Occipital lobe (tissue), 2 donors: Measurements from ENCODE around the gene VSTM2B. TPM values are rescaled to one million over a fixed set of nuclear protein-coding genes. Genes with fewer than 3 reads are reported as not detected.
"Not testable (repeated sequence)": the region's sequence is repeated elsewhere in the genome, so short reads cannot be mapped to it uniquely, and the experiment has no call there.

Experiments
- DNase-seq: peaks from one replicate; lab custom pipeline; 2025; lab: John Stamatoyannopoulos, UW
- total RNA-seq: library from RNA; depleted of rRNA; stranded (reverse); fragments of >200 nt; gene quantifications from one replicate; pipeline ENCODE4 v1.2.3, GENCODE V29; 2014

VSTM2B gene
- total RNA-seq: 12.3 TPM

DNA sequence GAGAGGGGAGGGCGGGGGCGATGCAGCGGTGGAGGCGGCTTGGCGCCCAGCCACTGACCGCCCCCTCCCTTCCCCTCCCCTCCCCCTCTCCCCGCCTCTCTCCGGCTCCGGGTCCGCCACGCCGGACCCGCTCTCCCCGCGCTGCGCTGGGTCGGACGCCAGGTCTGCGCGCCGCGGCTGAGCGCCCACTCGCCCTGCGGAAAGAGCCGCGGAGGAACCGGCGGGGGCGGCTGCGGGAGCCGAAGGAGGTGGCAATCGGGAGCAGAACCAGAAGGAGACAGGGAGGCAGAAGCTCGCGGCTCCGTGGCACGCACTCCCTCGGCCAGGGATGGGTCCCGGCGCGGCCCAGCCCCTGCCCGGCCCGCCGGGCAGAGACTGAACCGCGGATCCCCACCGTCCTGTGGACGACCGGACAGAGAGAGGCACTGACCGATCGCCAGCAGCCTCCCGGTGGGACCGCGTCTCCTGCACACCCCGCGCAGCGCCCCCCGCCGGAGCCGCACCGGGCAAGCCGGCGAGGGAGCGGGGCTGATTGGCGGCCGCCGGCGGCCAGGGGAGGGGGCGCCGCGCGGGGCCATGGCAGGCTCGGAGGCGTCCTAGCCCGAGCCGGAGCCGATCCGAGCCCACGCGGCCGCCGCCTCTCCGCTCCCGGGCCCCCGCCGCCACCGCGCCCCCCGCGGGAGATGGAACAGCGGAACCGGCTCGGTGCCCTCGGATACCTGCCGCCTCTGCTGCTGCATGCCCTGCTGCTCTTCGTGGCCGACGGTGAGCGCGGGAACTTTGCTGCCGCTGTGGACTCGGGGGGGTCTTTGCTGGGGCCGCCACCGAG lies at the start of gene VSTM2B:
TSS of gene VSTM2B (plus strand) at position 94 of the 829 bp plus-strand sequence. CDS start at position 684, 590 bp downstream.
- no peak for DNase-seq

DNA sequence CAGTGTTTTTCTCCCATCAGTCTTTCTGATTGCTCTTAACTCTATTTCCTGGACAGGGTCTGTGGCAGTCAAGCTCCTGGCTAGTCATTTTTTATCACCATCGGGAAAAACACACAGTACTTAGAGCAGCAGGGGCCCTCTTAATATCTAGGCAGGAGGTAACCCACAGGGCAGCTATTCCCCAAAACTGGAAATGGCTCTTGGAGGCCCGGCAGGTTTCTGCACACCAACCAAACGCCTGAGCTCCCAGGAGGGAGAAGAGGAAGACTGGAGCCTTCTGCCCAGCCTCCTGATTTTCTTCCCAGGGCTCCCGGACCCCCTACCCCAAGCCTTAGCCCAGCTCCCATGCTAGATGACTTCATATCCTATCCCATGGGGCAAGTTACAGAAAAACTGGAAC lies 49.3 kb upstream of the VSTM2B start:
- DNase-seq: no peak

DNA sequence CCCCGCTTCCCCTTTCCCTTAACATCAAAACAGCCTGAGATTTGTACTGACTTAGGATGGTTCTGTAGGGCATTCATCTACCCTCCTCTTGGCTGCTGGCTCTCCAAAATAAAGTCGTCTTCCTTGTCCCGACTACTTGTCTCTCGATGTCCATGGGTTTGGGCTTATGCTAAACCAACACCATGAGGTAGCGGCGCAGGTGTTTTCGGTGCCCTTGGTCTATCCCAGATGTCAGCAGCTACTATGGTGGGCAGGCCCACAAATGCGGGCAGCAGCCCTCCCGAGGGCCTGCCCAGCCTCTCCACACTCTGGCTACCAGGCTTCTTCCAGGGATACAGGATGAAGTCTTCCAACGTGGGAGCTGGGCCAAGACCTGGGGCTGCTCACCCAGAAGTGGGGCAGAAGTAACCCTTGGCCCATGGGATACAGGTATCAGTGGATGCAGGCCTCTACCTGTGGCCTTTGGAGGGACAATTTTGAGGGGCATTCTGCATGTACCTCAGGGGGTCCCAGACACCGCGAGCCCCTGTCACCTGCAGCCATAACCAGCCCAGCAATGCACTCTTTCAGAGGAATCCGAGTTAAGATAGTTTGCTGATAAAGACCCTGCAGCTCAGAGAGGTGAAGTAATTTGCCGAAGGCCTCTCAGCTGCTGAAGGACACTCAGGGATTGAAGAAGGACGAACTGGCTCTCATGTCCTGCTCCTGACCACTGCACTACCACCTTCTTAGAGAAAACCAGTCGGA lies 47.8 kb upstream of the VSTM2B start:
- DNase-seq: no peak

DNA sequence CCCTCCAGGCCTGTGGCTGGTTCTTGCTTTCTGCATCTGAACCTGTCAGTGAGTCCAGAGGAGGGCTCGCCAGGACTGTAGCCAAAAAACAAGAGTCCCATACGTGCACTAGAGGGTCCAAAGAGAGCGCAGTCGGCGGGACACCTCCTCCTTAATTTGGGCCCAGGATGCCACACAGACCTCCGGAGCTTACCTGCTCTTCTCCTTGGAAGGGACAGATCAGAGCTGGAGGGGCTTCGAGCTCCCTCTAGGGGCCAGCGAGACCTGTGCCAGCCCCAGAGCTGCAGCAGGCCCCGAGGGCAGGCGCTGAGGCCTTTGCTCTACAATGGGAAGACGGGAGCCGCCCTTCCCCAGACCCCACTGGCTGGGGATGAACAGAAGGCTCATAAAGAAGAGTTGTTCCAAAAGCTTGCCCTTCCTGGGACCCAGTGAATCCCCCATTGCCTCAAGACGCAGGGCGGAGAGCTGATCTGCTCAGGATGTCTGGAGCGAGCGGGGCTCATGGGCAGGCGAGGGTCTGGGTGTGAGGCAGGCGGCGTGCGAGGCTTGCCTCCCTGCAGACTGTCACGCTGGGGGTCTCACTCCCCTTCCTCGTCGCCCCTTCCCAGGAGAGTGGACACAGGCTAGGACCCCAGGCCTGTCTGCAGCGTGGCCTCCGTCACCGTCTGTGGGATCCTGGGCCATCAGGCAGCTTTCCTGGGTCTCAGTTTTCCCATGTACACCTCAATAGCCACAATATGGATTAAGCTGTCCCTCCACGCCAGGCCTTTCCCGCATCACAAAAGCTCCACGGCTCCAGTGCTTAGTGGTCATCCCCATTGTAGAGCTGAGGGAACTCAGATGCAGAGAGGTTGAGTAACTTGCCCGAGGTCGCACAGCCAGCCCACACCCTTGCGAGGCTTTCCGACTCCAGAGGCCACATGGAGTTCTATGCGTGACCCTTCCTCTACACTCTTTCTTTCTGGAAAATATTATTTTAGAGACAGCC lies 46.9 kb upstream of the VSTM2B start:
- DNase-seq: no peak

DNA sequence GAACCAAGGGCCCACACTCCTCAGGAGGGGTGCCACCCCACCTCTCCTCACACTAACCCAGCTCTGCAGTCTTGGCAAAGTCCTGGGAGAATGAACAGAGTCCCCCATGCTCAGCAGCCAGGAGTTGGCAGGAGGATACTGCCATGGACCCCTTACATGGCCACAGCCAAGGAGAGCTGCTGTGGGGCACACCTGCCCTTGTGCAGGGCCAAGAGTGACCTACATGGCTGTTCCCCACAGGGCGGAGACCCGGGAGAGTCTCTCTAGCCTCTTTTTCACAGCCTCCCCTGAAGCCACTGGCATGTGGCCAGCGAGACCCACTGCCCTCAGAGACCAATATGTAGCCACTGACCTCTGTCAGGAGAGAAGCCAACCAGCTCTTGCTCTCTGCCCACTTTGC lies 45.9 kb upstream of the VSTM2B start:
- no peak for DNase-seq

DNA sequence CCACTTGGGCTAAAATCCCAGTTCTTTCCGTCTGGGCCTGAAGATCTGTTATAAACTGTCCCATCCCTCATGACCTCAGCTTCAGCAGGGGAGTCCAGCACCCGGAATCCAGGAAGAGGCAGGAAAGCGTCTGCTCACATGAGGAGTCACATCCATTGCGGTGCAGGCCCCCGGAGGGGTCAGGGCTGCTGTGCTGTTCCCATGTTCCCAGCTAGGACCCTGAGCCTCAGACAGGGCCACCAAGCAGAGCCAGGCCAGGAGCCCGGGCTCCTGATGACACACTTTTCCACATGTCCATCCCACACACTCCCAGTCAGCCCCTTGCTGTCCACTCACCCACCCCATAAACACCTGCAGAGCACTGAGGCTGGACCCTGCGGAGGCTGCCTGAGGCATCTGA lies 45.3 kb upstream of the VSTM2B start:
- no peak for DNase-seq

DNA sequence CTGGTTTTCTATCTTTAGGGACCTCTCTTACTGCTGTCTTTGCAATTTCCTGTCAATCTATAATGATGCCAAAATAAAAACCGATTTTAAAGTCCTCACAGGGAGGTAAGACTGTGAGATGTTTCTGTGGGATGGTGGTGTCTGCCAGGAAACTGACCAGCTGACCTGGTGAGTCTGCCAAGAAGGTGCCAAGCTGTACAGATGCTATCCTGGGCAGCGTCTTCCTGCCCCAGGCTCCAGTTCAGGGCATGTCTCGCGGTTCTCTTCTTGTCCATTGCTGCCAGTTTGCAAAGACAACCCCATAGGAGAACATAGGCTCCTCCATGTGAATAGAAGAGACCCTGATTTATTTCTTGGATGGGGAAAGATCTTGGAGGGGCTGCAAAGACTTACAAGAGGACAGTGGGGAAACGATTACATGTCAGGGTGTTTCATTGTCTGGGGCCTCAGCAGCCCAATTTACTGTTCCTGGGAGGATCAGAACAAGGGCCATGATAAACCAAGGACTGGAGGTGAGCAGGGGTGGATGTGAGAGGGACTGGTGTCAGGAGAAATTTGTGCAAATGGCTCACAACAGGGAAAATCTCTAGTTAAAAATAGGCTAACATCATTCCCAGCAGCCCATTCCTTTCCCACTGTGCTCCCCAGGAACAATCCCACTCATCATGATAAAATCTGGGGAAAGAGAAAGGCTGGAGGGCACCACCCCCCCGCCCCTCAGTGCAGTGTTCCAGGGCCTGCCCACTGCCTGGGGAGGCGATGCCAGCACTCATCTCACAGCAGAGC lies 42.7 kb upstream of the VSTM2B start:
- DNase-seq: no peak

DNA sequence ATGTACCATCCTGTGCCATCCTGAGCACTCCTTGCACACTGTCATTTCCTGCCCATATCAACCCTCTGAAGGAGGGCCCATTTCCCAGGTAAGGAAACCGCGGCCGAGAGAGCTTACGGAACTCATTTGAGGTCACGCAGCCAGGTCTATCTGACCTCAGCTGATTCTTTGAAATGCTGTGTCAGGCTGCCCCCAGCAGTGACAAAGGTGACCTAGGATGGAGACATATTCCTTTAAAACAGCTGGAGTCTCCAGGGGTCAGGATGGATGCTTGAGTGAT lies 42.2 kb upstream of the VSTM2B start:
- DNase-seq: no peak

DNA sequence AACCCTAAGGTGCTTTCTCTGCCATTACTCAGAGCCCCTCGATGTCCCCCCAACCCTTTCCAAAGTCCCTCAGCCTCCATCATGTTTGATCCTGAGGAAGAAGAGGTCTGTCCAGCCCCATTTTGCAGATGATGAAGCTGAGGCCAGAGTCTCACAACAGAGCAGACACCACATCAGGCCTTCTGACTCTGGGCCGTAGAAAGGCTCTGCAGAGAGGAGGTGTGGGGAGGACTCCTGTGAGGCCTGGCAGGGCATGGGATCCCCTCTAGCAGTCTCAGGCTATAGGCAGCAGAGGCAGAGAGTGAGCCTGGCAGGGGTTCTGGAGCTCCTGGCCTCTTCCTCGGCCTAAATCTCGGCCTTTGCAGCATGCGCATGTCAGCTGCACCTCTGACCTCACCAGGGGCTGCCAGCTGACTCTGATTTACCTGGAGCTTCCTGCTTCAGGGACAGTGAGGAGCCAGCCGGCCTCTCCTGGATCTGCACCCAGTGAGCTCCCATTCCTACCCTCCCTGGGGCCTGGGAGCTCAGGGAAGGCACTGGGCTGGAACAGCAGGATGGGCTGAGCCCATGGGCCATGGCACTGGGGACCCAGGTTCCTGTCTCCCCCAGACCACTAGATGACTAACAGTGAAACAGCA lies 41.7 kb upstream of the VSTM2B start:
- no peak for DNase-seq

DNA sequence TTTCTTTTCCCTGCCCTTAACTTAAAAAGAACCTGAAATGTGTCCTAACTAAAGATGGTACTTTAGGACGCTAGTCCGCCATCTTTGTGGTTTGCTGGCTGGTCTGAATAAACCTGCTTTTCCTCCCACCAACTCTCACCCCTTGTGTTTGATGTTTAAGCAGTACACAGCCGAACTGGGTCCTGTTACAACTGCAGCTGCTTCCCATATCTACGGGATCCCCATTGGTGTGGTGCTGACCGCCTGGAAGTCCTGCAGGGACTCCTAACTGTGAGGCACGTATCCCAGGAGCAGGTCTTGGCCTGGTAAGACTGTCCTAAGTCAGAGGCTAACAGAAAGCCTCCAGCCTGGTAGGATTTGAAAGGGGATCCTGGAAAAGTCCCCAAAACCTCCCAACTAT lies 40.9 kb upstream of the VSTM2B start:
- no peak for DNase-seq

DNA sequence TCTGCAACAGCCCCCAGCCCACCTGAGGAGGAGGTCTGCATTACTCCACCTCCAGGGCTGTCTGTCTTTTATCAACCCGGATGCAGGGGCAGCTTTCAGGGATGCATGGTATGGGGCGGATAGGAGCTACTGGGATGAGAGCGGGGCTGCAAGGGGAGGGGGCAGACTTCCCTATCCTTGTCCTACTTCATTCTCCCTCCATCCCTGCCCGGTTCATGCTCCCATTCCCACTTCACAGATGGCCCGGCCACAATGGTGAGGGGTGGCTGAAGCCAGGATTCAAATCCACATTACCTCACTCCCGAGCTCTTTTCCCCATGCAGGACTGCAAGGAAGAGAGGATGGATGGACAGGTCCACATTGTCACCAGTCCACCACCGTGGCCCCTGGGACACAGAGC lies 40.5 kb upstream of the VSTM2B start:
- no peak for DNase-seq

DNA sequence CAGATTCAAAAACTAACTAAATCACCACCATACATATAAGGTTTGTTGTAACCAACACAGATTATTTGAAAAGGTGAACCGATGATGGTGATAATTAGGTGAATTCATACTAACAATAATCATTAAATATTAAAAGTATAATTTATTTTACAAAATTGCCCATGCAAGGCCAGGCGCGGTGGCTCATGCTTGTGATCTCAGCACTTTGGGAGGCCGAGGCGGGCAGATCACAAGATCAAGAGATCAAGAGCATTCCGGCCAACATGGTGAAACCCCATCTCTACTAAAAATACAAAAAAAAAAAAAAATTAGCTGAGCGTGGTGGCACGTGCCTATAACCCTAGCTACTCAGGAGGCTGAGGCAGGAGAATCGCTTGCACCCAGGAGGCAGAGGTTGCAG lies 38.8 kb upstream of the VSTM2B start:
- not testable (repeated sequence) for DNase-seq

DNA sequence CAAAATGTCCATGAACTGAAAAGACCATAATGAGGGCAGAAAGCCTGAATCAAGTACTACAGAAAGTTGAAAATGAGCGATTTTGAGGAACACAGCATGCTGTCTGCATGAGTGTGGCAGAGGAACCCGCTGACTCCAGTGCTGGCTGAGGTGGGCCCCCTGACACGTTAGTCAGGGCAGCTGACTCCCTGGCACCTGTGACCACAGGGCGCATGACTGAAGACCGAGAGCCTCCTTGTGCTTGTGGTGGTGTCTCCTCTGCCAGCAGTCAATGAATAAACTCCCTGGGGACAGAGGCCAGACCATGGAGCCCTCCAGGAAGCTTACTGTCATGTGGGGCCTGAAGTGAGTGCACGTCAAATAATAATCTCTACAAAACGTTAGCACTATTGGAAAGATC lies 38.4 kb upstream of the VSTM2B start:
- DNase-seq: no peak

DNA sequence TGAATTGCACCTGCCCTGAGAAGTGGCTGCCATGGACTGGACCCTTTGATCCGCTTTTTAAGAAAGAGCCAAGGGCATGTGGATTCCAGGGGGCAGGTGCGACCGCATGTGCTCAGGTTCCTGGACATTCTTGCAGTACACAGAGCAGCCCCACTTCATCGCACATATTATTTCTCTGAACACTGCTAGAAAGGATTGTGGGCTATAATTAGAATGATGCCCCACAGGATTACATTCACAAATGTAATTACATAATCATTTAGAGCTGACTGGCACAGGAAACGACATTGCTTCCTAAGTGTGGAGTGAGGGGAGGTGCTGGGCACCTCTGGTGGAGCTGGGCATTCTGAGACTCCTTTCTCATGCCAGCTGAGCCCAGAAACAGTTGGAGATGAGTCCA lies 37.5 kb upstream of the VSTM2B start:
- no peak for DNase-seq

DNA sequence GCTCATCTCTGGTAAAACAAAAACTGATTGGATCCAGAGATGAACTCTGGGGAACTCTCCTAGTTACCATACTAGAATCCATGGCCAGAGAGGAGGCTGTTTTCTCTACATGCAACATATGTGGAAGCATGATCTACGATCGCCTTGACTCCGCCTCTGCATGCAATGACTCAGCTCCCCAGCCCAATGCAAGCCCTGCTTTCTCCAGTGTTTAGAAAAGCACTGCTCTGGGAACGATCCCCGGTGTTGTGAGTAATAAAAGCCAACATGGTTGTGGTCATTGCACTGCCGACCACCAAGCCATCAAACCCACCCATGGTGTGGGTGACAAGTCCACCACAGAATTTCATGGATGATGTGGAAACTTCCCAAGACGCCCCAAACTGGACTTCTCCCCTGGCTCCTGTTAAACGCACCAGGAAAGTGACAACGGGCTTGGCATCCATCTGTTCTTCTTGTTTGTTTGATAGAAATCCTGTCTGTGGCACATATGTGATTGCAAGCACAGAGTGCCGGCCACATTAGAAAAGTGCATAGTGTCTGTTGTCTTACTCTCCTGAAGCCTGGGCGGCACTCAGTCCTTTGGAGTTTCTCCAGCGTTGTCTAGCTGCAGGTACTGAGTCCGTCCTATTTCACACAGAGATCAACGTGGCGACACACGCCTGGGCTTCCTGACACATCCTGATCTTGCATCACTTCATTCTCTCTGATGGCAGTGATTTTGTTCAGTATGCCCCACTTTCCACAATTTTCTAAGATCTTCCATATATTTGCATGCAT lies 36.4 kb upstream of the VSTM2B start:
- no peak for DNase-seq

DNA sequence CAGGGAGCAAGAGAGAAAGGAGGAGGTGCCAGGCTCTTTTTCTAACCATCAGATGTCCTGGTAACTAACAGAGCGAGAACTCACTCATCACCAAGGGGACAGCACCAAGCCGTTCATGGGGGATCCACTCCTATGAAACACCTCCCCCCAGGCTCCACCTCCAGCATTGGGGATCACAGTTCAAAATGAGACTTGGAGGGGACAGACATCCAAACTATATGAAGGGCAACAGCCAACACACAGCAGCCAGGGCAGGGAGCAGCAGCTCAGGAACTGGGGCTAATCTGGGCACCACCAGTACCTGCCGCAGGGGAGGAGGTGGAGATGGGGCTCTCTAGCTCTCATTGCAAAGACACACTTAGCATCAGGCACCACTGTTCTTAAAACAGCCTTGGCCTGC lies 34.3 kb upstream of the VSTM2B start:
- no peak for DNase-seq

DNA sequence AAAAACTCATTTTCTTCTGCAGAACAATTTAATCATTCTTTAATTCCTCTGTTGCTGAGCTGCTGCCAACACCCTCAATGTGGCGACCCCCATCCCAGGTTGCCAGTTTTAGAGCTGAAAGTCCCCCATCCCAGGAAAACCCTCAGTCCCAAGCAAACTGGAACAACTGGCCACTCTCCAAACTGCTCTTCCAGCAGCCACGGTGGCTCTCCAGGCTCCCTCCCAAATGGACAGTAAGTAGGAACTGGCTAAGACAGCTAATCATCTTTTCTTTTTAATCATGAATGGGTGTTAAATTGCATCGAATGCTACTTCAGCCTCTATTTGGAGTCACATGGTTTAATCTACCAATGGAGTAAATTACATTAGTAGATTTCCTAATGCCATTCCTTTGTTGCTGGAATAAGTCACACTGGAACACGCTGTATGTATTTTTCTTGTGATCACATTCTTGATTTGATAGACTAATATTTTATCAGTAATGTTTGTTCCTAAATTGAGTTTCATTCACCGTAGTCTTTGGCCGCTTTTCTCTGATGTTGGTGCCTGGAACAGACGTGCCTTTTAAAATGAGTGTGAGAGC lies 33.7 kb upstream of the VSTM2B start:
- no peak for DNase-seq

DNA sequence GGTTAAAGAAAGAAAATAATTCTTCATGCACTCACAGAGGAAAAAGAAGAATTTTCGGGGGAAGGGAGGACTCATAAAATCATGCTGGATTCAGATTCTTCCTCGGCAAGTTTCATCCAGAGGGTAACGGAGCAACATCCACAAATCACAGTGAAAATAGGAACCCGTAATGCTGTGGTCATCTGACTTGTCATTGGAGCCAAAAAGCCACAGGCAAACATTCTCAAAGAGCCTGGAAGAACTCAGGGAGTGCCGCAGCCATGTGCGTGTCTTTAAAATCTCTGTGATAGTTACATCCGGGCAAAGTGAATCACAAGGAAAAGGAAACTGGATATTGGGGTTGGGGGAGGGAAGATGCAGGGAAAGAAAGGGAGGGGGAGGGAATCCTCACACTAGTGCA lies 33.0 kb upstream of the VSTM2B start:
- DNase-seq: no peak

DNA sequence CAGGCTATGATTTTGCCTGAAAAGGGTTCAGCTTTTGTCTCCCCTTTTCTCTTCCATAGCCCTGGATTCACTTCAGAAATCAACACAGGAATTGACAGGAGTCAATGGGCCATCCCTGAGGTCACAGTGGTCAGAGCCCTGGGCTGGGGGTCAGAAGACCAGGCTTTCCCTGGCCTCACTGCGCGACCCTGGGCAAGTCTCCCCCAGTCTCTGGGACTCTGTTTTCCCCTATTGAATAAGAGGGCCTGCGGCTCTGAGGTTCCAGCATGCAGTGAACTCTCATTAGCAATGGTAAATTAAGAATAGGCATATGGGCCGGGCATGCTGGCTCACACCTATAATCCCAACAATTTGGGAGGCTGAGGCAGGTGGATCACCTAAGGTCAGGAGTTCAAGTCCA lies 30.7 kb upstream of the VSTM2B start:
- no peak for DNase-seq
